Measurements from ENCODE around the gene UGT1A9. TPM values are rescaled to one million over a fixed set of nuclear protein-coding genes. Genes with fewer than 3 reads are reported as not detected.

UGT1A9 gene
- total and polyA plus RNA-seq, 2 of the 13 experiments (the other 11 are each of a cell fraction or from before 2014, with no cell fraction given), result 0.07 TPM; not detected in 1

DNA sequence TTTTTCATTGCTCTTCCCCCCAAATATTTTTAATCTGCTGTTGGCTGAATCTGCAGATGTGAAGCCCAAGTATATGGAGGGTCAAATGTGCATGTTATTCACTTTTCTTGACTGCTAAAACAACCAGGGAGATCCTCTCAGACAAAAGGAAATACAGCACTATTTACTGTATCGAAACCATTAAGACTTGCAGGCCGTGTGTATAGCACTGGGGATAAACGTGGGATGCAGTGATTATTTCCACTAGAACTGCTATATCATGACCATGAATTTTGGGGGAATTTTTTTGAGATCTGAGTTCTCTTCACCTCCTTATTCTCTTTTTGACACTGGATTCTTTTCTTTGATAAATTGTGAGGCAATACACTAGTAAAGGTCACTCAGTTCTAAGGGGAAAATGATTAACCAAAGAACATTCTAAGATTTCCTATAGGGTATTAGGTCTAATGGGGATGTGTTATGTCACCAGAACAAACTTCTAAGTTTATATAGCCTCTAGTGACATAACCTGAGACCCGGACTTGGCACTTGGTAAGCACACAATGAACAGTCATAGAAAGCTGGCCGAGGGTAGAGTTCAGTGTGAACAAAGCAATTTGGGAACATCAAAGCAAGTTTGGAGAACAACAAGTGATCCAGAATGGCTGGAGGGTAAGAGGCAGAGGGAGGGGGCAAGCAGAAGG is 73.5 kb downstream of the UGT1A9 start (continued):
- no peak for TF ChIP-seq GTF3A (CRISPR knock-in tag; conservative IDR thresholded peaks at IDR 0.05)
- TF ChIP-seq, protein P1, sequence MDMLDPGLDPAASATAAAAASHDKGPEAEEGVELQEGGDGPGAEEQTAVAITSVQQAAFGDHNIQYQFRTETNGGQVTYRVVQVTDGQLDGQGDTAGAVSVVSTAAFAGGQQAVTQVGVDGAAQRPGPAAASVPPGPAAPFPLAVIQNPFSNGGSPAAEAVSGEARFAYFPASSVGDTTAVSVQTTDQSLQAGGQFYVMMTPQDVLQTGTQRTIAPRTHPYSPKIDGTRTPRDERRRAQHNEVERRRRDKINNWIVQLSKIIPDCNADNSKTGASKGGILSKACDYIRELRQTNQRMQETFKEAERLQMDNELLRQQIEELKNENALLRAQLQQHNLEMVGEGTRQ (IDR thresholded peaks at IDR 0.05; ENCODE audit: low read depth, low read length), result no peak
- TF ChIP-seq, protein P1 (CRISPR knock-in tag; IDR thresholded peaks at IDR 0.05; ENCODE audit: borderline replicate concordance), result peak; percentile 41; the same call in 1 of the 2 replicates
- TF ChIP-seq ZNF33A (CRISPR knock-in tag; IDR thresholded peaks at IDR 0.05; ENCODE audit: borderline replicate concordance), result no peak
- peak; percentile 80 for TF ChIP-seq HNRNPUL1 (IDR thresholded peaks at IDR 0.05; ENCODE audit: low read depth, low read length)
- TF ChIP-seq, protein P2, sequence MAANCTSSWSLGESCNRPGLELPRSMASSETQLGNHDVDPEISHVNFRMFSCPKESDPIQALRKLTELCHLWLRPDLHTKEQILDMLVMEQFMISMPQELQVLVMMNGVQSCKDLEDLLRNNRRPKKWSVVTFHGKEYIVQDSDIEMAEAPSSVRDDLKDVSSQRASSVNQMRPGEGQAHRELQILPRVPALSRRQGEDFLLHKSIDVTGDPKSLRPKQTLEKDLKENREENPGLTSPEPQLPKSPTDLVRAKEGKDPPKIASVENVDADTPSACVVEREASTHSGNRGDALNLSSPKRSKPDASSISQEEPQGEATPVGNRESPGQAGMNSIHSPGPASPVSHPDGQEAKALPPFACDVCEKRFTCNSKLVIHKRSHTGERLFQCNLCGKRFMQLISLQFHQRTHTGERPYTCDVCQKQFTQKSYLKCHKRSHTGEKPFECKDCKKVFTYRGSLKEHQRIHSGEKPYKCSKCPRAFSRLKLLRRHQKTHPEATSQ (CRISPR knock-in tag; IDR thresholded peaks at IDR 0.05; ENCODE audit: borderline replicate concordance), result peak; percentile 84; the same call in 1 of the 2 replicates
- TF ChIP-seq, protein P3, sequence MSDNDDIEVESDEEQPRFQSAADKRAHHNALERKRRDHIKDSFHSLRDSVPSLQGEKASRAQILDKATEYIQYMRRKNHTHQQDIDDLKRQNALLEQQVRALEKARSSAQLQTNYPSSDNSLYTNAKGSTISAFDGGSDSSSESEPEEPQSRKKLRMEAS (IDR thresholded peaks at IDR 0.05), result peak; percentile 37; the same call in 1 of the 2 replicates
- peak; percentile 96 for TF ChIP-seq HDAC1 (CRISPR knock-in tag; IDR thresholded peaks at IDR 0.05)
- no peak for TF ChIP-seq ZNF891 (CRISPR knock-in tag; IDR thresholded peaks at IDR 0.05)
- peak; percentile 75 for TF ChIP-seq BHLHE40 (IDR thresholded peaks at IDR 0.05; ENCODE audit: low read length)
- peak; percentile 48; the same call in 1 of the 2 replicates for TF ChIP-seq KMT2B (CRISPR knock-in tag; IDR thresholded peaks at IDR 0.05)
- TF ChIP-seq HDAC2 (CRISPR knock-in tag; IDR thresholded peaks at IDR 0.05), result peak; percentile 98
- peak; percentile 89 for TF ChIP-seq MEIS2 (CRISPR knock-in tag; IDR thresholded peaks at IDR 0.05)
- peak; percentile 86 for TF ChIP-seq ATF1 (CRISPR knock-in tag; IDR thresholded peaks at IDR 0.05)
- no peak for TF ChIP-seq NCOA5 (CRISPR knock-in tag; IDR thresholded peaks at IDR 0.05)
- peak; percentile 81 for TF ChIP-seq TEAD3 (CRISPR knock-in tag; optimal IDR thresholded peaks at IDR 0.05; ENCODE audit: borderline replicate concordance)
- TF ChIP-seq, protein P4, sequence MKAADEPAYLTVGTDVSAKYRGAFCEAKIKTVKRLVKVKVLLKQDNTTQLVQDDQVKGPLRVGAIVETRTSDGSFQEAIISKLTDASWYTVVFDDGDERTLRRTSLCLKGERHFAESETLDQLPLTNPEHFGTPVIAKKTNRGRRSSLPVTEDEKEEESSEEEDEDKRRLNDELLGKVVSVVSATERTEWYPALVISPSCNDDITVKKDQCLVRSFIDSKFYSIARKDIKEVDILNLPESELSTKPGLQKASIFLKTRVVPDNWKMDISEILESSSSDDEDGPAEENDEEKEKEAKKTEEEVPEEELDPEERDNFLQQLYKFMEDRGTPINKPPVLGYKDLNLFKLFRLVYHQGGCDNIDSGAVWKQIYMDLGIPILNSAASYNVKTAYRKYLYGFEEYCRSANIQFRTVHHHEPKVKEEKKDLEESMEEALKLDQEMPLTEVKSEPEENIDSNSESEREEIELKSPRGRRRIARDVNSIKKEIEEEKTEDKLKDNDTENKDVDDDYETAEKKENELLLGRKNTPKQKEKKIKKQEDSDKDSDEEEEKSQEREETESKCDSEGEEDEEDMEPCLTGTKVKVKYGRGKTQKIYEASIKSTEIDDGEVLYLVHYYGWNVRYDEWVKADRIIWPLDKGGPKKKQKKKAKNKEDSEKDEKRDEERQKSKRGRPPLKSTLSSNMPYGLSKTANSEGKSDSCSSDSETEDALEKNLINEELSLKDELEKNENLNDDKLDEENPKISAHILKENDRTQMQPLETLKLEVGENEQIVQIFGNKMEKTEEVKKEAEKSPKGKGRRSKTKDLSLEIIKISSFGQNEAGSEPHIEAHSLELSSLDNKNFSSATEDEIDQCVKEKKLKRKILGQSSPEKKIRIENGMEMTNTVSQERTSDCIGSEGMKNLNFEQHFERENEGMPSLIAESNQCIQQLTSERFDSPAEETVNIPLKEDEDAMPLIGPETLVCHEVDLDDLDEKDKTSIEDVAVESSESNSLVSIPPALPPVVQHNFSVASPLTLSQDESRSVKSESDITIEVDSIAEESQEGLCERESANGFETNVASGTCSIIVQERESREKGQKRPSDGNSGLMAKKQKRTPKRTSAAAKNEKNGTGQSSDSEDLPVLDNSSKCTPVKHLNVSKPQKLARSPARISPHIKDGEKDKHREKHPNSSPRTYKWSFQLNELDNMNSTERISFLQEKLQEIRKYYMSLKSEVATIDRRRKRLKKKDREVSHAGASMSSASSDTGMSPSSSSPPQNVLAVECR (CRISPR knock-in tag; IDR thresholded peaks at IDR 0.05; ENCODE audit: borderline replicate concordance), result peak; percentile 58; the same call in 1 of the 2 replicates
- TF ChIP-seq, protein P5, sequence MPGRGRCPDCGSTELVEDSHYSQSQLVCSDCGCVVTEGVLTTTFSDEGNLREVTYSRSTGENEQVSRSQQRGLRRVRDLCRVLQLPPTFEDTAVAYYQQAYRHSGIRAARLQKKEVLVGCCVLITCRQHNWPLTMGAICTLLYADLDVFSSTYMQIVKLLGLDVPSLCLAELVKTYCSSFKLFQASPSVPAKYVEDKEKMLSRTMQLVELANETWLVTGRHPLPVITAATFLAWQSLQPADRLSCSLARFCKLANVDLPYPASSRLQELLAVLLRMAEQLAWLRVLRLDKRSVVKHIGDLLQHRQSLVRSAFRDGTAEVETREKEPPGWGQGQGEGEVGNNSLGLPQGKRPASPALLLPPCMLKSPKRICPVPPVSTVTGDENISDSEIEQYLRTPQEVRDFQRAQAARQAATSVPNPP (CRISPR knock-in tag; IDR thresholded peaks at IDR 0.05), result peak; percentile 82
- TF ChIP-seq, protein P6, sequence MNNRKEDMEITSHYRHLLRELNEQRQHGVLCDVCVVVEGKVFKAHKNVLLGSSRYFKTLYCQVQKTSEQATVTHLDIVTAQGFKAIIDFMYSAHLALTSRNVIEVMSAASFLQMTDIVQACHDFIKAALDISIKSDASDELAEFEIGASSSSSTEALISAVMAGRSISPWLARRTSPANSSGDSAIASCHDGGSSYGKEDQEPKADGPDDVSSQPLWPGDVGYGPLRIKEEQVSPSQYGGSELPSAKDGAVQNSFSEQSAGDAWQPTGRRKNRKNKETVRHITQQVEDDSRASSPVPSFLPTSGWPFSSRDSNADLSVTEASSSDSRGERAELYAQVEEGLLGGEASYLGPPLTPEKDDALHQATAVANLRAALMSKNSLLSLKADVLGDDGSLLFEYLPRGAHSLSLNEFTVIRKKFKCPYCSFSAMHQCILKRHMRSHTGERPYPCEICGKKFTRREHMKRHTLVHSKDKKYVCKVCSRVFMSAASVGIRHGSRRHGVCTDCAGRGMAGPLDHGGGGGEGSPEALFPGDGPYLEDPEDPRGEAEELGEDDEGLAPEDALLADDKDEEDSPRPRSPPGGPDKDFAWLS (CRISPR knock-in tag; IDR thresholded peaks at IDR 0.05; ENCODE audit: borderline replicate concordance), result no peak
